C4-2B (cell line): ENCODE data around the gene ADAMTS19.

ENCODE experiments used
- ZFX ChIP-seq: fragments of 450-650 bp; IDR thresholded peaks from 2 replicates; pipeline ENCODE4 v1.6.1; 2017
- TF ChIP-seq, protein P1 (sequence below): fragments of 450-650 bp; conservative IDR thresholded peaks from 2 replicates; pipeline ENCODE4 v1.5.1; 2017; ENCODE audit warnings: mild to moderate bottlenecking

DNA sequence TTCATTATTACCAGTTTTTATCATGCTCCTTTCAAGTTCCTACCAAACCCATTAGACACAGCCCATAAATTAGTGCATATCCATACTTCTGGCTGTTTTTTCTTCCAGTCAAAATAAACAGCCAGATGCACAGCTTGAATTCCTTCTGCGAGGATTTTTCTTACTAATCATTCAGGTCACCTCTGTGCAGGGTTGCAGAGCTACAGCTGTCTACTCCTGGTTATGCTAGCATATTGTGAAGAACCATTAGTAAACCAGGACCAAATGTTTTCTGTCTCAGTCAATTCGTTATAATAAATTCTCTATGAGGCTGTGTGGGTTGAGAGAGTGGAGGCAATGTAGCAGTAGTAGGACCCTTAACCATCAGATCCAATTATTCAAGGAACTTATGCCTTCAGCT is 279.7 kb downstream of the ADAMTS19 start:
- TF ChIP-seq, protein P1, sequence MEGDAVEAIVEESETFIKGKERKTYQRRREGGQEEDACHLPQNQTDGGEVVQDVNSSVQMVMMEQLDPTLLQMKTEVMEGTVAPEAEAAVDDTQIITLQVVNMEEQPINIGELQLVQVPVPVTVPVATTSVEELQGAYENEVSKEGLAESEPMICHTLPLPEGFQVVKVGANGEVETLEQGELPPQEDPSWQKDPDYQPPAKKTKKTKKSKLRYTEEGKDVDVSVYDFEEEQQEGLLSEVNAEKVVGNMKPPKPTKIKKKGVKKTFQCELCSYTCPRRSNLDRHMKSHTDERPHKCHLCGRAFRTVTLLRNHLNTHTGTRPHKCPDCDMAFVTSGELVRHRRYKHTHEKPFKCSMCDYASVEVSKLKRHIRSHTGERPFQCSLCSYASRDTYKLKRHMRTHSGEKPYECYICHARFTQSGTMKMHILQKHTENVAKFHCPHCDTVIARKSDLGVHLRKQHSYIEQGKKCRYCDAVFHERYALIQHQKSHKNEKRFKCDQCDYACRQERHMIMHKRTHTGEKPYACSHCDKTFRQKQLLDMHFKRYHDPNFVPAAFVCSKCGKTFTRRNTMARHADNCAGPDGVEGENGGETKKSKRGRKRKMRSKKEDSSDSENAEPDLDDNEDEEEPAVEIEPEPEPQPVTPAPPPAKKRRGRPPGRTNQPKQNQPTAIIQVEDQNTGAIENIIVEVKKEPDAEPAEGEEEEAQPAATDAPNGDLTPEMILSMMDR = no peak
- TF ChIP-seq ZFX = no peak
